Activated CD8-positive, alpha-beta memory T cell treated with anti-CD3 and anti-CD28 coated beads, Interleukin-2, amount 50 U/mL, for 1 hour (primary cell): ENCODE measurements around the gene SLC23A2.

Experiments used
- DNase-seq: peaks from one replicate; pipeline ENCODE4 v3.0.0-alpha.2; 2020; ENCODE audit errors: extremely low read depth

The SLC23A2 gene

DNA sequence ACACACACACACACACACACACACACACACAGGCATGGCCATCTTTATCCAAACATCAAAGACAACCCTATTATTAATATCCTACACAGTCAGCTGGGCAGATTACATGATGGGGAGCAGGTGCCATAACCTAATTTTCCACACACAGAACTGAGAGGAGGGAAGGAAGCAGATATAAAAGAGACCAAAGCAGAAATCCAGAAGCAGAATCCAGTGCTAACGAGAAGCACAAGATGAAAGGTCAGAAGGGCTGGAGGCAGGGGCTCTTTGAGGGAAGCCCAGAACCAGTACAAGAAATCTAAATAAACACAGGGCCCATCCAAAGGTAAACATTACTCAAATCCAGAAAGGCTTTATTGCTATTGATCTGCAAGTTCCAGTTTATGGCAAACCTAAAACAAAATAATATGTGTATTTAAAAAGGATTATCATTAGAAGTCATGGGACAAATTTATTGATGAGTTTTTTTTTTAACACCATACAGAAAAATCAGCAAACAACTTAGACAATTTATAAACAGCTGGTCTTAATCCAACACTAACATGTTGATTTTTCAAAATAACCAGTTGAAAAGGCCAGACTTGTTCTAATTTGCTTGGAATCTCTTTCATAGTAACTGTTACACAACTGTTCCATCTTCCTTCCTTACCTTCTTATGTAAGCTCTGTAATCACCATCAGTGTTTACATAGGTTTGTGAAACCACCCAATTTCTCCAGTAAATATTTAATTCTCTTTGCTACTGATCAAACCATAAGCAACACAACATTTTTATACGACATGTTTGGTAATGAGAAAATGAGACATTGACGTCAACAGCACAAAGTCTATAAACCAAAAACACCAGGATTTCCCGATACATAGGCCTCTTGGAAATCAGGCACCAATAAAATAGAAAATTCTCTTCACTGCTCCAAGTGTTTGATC is 34.2 kb downstream of the SLC23A2 start:
- DNase-seq = no peak

DNA sequence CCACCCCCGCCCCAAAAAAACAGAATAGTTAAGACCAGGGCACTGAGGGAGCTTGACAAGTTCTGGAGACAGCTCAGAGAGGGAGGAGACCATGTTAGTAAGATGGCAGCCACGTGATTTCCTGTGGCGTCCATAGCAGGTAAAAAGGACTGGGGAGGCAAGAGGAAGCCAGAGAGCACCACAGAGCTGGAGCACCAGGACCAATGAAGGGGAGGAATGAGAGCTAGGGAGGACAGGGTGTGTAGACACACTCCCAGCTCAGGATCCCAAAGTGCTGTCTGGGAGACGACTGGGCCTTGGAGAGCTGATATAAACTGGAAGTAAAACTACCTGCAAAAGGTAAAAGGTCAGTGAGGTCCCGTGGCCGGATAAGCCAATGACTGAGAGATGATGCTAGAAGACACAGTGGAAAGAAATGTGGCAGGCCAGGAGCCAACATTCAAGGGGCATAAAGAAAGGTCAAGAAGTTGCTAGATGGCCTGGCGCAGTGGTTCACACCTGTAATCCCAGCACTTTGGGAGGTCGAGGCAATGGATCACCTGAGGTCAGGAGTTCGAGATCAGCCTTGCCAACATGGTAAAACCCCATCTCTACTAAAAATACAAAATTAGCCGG is 39.0 kb downstream of the SLC23A2 start:
- DNase-seq = no peak

GRCh38 chr20:4961746-4962145 is 39.6 kb downstream of the SLC23A2 start:
- no peak for DNase-seq

GRCh38 chr20:4959592-4959991 is 41.7 kb downstream of the SLC23A2 start:
- no peak for DNase-seq

GRCh38 chr20:4957939-4958362 is 43.4 kb downstream of the SLC23A2 start:
- DNase-seq = no peak

DNA sequence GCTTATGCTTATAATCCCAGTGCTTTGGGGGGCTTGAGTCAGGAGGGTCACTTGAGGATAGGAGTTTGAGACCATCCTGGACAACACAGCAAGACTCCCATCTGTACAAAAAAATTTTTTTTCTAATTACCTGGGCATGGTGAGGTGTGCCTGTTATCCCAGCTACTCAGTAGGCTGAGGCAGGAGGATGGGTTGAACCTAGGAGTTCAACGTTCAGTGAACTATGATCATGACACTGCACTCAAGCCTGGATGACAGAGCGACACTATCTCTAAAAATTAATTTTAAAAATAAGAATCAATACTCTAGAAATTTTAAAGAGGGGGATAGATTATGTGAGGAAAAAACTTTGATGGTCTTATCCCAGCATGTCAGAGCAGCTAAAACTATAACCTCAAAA is 44.1 kb downstream of the SLC23A2 start:
- DNase-seq = no peak

GRCh38 chr20:4956200-4956810 is 45.0 kb downstream of the SLC23A2 start:
- DNase-seq = no peak

DNA sequence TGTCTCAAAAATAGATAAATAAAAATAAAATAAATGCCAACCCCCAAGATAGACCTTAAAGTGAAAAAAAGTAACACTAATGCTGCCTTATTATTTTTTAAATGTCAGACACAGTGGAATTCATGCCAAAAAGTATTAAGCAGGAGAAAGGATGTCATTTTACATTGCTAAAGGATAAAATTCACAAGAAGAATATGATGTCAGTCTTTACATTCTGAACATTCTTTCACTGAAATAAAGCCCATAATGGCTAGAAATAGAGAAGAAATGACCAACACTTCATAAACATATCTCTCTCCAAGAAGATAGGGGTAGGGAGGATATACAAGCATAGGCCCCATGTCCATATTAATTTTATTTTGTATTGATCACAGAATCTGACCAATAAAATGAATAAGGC is 47.4 kb downstream of the SLC23A2 start:
- no peak for DNase-seq

GRCh38 chr20:4952229-4952628 is 49.1 kb downstream of the SLC23A2 start:
- DNase-seq = no peak

DNA sequence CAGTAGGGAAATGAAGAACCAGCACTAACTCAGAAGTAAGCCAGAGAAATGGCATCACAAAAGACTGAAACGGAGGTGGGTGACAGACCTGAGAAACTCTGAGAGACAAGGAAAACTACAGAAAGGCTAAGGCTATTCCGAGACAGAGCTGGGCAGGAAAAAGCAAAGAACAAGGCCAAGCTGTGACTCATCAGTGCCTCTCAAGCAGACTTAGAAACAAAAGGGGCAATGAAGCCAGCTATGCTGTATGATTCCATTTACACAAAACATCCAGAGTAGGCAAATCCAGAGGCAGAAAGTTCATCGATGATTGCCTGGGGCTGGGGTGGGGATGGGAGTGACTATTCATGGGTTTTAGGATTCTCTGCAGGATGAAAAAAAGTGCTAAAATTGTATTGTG is 50.0 kb downstream of the SLC23A2 start:
- no peak for DNase-seq

GRCh38 chr20:4950841-4951240 is 50.5 kb downstream of the SLC23A2 start:
- no peak for DNase-seq

DNA sequence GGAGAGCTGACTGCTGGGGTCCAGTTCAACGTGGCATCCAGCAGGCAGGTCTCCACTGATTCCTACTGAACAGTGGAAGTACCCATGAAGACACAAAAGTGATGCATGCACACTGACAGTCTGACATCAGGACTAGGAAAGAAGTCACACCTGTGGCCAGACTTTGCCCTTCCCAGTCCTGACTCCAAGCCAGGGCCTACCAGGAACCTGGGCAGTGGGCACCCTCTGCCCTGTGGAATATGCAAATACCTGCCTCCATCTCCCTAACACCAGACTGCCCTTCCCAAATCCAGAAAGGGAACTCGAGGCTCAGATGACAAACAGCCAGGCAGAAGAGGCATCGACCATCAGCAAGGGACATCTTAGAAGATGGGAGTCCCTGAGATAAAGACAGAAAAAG is 50.9 kb downstream of the SLC23A2 start:
- no peak for DNase-seq

DNA sequence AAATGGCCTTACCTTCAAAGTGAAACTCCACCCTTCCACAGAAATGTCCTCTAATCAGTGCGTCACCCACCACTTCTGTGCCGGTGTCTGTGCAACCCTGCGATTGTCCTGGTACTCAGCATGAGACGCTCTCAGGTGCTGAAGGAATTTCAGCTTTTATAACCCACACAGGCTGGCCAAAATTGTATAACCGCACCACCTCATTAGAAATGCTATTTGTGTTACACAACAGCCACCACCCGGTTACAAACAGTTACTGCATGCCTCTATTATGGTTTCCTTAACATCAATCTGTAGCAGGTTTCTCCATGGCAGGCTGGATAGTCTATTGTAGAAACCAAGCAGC is 51.5 kb downstream of the SLC23A2 start:
- DNase-seq = no peak

DNA sequence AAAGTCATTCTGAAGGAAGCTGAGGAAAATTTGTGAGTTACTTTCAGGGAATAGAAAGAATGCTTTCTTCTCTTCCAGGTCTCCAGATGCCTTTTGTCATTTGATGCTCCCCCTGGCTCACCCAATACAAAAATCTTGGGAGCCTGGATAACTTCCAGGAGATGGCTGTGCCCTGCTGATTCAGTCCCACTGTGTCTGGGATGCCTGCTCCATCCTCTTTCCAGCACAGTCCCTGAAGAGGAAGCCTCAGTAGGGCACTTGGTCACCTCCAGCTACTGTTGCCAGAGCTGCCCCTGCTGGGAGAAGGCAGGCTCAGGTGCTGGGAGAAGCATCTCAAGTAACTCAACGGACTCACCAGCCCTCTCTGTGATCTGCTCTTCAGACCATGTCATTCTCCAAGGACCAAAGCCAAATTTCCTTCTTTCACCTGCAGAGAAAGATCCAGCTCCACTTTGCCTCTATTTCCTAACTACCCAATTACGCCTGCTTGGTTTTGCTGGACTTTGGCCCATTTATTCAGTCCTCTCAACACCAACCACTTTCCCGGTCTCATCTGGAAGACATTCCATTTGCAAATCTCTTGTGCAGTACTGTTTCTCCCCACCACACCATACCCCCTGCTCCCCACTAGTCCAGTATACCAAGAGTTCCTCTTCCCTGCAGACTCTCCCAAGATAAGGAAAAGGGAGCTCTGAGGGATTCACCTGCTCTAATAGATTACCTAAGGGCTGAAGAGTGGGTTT is 53.3 kb downstream of the SLC23A2 start:
- no peak for DNase-seq

GRCh38 chr20:4946986-4947385 is 54.3 kb downstream of the SLC23A2 start:
- no peak for DNase-seq

- no peak for DNase-seq
These were observed 54.7 kb downstream of the SLC23A2 start for GRCh38 chr20:4946585-4946984.

- DNase-seq = no peak
These were observed 56.6 kb downstream of the SLC23A2 start for GRCh38 chr20:4944518-4945313.

DNA sequence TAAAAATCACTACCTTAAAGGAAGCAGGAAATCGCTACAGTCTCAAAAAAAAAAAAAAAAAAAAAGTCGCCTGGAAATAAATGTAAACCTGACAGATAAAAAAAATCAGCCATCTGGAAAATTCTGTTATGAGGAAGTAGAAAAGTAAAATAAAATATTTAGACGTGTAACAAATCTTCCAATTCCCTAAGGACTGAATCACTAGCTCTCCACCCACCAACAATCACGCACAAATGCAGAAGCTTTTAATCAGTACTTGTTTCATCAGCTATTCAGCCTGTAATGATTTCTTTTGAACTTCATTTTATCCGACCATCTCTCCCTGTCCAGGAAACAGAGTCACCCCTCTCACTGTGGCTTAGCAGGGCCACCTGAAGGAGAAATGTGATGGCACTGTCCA is 59.0 kb downstream of the SLC23A2 start:
- no peak for DNase-seq

GRCh38 chr20:4937407-4938319 is 63.6 kb downstream of the SLC23A2 start:
- no peak for DNase-seq

DNA sequence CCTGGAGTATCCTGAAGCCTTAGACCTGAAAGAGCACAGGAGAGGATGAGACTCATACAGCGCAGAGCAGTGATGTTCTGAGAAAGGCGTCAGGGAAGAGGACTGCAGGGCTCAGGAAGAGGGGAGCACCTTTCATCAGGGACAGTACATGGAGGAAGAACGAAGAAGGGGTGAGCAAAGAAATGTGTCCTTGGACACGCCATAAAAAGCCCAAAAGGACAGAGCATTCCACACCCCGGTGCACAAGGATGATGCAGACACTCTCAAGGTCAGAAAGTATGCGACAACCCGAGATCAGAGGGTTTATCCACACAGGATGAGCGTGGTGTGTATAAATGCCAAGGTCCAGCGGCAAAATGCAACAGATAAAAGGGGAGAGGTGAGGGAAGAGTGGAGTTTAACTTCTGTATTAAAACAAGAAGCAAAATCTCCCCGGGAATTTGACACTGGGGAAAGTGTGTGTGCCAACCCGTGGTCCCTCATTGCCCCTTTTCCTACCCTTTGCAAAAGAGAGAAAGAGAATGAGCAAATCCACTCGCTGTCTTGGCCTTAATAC is 64.4 kb downstream of the SLC23A2 start:
- no peak for DNase-seq
